ENCODE measurements around the gene RETREG1.

RETREG1 gene

DNA sequence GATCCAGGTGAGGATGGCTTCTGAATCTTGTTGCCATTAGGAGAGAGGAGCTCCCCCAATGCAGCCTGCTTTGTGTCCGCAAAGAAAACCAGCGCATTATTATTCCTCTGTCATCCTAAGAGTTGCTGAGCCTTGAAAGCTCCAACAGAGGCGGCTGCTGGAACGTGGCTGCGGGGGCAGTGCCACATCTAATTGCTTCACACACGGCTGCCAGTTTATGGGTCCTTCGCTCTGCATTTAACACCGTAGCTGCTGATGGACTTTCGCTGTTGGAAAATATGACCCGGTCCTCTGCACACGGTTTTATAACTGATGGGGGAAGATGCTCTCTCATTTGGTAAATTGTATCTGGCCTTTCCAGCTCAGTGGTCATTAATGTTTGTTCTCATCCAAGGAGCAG, 189.2 kb downstream of the RETREG1 start:
- TF ChIP-seq, protein P1, sequence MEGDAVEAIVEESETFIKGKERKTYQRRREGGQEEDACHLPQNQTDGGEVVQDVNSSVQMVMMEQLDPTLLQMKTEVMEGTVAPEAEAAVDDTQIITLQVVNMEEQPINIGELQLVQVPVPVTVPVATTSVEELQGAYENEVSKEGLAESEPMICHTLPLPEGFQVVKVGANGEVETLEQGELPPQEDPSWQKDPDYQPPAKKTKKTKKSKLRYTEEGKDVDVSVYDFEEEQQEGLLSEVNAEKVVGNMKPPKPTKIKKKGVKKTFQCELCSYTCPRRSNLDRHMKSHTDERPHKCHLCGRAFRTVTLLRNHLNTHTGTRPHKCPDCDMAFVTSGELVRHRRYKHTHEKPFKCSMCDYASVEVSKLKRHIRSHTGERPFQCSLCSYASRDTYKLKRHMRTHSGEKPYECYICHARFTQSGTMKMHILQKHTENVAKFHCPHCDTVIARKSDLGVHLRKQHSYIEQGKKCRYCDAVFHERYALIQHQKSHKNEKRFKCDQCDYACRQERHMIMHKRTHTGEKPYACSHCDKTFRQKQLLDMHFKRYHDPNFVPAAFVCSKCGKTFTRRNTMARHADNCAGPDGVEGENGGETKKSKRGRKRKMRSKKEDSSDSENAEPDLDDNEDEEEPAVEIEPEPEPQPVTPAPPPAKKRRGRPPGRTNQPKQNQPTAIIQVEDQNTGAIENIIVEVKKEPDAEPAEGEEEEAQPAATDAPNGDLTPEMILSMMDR (IDR thresholded peaks at IDR 0.05; ENCODE audit: borderline replicate concordance, insufficient read depth, low read depth, low read length): no peak
- H3K4me3 ChIP-seq (ENCODE audit: low read depth, low read length): no peak overlapping the region
